Bone marrow (tissue), 2 donors: ENCODE measurements around the gene CTNNBL1.

Source experiments
- DNase-seq, 2 donors: peaks; one replicate each; lab custom pipeline; 2025; lab: John Stamatoyannopoulos, UW

The CTNNBL1 gene

GRCh38 chr20:37816726-37817125 is 122.9 kb downstream of the CTNNBL1 start:
- DNase-seq = no peak

GRCh38 chr20:37821696-37822095 is 127.9 kb downstream of the CTNNBL1 start:
- DNase-seq = no peak

GRCh38 chr20:37822141-37822601 is 128.3 kb downstream of the CTNNBL1 start:
- DNase-seq = no peak

GRCh38 chr20:37823296-37823980 is 129.6 kb downstream of the CTNNBL1 start:
- DNase-seq = no peak

GRCh38 chr20:37827605-37828004 is 133.8 kb downstream of the CTNNBL1 start:
- no peak for DNase-seq

GRCh38 chr20:37828684-37829083 is 134.9 kb downstream of the CTNNBL1 start:
- no peak for DNase-seq

GRCh38 chr20:37829128-37829527 is 135.3 kb downstream of the CTNNBL1 start:
- DNase-seq = no peak

- no peak for DNase-seq
Observed at GRCh38 chr20:37833221-37833896, 139.5 kb downstream of the CTNNBL1 start.

GRCh38 chr20:37836926-37837325 is 143.1 kb downstream of the CTNNBL1 start:
- no peak for DNase-seq

GRCh38 chr20:37837924-37838323 is 144.1 kb downstream of the CTNNBL1 start:
- no peak for DNase-seq

GRCh38 chr20:37838769-37839431 is 145.1 kb downstream of the CTNNBL1 start:
- no peak for DNase-seq

GRCh38 chr20:37839432-37839827 is 145.6 kb downstream of the CTNNBL1 start:
- no peak for DNase-seq

GRCh38 chr20:37839955-37840354 is 146.1 kb downstream of the CTNNBL1 start:
- DNase-seq = no peak

- no peak for DNase-seq
Observed at GRCh38 chr20:37841389-37841788, 147.6 kb downstream of the CTNNBL1 start.

- DNase-seq = no peak
Observed at GRCh38 chr20:37841971-37842370, 148.1 kb downstream of the CTNNBL1 start.

- DNase-seq = no peak
Observed at GRCh38 chr20:37845241-37845681, 151.4 kb downstream of the CTNNBL1 start.

- no peak for DNase-seq
Observed at GRCh38 chr20:37845878-37846277, 152.0 kb downstream of the CTNNBL1 start.

- no peak for DNase-seq
Observed at GRCh38 chr20:37846573-37846972, 152.7 kb downstream of the CTNNBL1 start.

- DNase-seq = no peak
Observed at GRCh38 chr20:37848706-37849105, 154.9 kb downstream of the CTNNBL1 start.

GRCh38 chr20:37849156-37849555 is 155.3 kb downstream of the CTNNBL1 start:
- no peak for DNase-seq

- DNase-seq = no peak
Observed at GRCh38 chr20:37849566-37849965, 155.7 kb downstream of the CTNNBL1 start.

GRCh38 chr20:37850036-37850592 is 156.3 kb downstream of the CTNNBL1 start:
- DNase-seq = no peak
